ENCODE measurements around the gene HAGHL.
"Not testable (repeated sequence)": the region's sequence is repeated elsewhere in the genome, so short reads cannot be mapped to it uniquely, and the experiment has no call there.

The HAGHL gene

DNA sequence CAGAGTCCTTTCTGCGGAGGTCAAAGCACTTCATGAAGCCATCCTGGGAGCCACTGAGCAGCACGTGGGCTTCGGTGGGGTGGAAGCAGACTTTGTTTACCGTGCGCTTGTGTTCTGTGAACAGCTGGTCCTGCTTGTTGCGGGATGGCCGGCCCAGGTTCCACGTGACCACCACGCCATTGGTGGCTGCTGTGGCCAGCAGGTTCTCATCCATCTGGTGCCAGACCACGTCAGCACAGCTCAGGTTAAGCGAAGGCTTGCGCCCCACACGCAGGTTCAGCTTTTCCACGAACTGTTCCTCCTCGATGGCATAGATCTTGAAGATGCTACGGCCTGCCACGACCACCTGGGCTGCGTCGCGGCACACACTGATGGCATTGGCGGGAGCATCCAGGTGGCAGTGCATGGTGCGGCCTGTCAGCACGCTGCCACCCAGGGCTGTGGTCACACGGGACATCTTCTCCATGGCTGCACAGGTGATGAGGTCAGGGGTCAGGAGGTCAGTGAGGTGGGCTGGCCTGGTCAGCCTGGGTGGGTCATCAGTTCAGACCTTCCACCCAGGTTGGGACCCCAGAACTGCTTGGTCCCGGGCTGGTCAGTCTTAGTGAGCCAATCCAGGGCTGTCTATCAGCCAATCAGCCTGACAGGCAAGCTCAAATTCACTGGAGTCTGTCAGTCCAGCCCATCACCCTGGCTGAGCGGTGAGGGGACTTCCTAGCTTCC is 37.6 kb upstream of the HAGHL start:
- FAIRE-seq, result no peak

DNA sequence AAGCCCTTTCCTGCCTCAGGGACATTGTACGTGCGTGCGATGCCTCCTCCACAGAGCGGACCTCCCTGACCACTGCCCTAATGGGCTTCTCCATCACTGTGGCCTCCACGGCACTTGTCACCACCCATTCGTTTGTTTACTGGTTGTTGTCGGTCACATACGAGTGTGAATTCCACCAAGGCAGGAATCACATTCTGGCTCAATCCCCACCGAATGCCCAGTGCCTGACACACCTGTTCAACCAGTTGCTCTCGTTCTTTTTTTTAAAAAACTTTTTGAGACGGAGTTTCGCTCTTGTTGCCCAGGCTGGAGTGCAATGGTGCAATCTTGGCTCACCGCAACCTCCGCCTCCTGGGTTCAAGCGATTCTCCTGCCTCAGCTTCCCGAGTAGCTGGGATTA is 35.7 kb upstream of the HAGHL start:
- not testable (repeated sequence) for FAIRE-seq

DNA sequence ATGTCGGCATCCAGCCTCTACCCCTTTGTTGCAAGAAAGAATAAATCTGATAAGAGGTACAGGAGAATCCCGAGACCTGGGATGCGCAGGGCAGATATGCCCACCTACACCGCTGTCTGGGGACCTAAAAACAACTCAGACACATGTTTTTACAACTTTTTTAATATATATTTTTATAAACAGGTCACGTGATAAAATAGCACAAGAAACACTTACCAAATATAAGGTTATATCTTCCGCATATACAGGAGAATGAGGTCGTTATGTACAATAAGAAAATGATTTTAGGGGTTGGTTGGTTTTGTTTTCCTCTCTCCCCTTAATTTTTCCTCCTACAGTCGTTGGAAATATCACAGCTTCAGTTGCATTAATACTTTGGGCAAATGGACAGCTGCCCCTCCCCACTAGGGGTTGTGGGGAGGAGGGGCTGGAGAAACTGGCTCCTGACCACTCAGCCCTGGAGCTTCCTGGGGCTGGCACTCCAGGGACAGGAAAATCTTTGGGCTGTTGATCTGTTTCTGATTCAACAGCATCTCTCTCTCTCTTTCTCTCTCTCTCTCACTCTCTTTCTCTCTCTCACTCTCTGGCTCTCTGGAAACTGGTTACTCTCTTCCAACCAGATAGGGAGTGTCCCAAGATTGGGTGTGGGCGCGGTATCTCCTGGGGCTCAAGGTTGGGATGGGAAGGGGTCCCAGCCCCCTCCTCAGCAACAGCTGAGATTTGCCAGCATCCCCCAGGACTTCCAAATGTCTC is 34.4 kb upstream of the HAGHL start:
- FAIRE-seq, result no peak

DNA sequence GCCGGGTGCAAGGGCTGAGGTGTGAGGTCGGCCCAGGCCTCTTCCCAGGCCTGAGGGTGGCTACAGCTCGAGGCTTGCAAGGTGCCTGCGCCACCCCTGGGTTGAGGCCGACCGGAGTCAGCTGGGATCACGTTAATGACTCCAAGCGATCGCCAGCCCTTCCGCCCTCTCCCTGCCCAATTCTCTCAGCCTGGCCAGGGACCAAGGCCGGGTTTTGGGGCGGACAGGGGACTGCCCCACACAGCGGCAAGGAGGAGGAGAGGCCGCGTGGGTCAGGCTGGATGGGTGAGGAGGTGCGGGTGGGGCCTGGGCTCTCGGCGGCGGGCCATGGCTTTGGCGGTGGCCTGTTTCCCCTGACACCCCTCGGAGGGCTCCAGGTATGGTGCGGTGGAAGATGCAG is 33.5 kb upstream of the HAGHL start:
- FAIRE-seq, result no peak

DNA sequence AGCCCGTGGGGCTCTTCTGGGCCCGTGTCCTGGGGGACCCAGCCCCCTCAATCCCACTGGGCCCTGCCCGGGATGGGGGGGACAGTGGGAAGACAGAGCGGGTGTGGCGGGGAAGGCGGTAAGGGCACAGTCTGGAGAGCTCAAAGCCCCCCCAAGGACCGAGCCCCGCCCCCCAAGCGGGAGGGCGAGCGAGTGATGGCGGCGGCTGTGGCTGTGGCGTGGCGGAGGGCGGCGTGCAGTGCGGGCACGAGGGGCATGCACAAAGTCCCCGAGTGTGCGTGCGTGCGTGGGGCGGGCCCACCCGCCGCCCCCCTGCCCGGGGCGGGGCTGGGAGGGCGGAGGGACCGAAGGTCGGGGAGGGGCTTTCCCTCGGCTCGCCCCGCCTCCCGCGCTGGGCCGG is 33.1 kb upstream of the HAGHL start:
- FAIRE-seq, result no peak

DNA sequence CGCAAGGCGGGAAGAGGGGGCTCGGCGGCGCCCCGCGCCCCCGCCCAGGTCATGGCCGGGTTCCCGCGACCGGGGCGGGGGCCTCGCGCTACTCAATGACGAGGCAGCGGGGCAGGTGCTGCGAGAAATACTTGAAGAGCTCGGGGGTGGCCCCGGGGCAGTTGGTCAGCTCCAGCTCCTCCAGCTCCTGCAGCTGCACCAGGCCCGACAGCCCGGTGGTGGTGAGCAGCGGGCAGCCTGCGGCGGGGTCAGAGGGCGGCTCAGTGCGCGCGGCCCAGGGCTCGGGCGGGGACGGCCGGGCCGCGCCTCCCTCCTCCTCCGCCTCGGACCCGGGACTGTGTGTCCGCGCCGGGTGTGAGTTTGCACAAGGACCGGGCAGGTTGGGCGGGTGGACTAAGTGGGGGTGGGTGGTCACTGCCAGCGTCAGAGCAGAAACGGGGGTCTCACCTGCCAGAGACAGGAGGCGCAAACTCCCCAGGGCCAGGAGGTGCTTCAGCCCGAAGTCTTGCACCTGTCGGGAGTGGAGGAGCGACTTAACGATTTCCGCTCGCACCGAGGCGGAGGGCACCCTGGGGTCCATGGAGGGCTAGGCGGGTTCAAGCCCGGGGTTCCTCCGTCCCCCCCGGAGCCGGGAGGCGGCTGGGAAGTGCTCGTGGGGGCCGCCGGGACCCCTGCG is 32.6 kb upstream of the HAGHL start:
- no peak for FAIRE-seq

DNA sequence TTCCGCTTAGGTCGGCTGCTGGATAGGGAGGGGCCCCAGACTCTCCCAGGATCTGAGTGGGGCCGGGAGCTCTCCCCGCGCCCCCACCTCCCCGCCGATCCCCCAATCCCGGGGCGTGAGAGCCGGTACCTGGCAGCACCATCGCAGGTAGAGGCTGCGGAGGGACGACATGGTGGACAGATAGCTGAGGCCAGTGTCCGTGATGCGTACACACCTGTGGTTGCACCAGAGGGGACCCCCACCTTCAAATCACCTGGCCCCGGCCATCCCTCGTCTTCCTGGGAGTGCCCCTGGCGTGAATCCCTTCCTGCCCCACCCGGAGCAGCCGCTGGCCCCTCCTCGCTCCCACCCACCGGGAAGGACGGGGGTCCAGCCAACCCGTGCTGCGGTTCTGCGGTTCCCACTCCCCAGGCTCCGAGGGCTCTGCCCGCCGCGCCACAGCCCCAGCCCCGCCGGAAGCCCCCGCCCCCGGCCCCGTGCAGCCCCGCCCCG is 32.0 kb upstream of the HAGHL start:
- no peak for FAIRE-seq

DNA sequence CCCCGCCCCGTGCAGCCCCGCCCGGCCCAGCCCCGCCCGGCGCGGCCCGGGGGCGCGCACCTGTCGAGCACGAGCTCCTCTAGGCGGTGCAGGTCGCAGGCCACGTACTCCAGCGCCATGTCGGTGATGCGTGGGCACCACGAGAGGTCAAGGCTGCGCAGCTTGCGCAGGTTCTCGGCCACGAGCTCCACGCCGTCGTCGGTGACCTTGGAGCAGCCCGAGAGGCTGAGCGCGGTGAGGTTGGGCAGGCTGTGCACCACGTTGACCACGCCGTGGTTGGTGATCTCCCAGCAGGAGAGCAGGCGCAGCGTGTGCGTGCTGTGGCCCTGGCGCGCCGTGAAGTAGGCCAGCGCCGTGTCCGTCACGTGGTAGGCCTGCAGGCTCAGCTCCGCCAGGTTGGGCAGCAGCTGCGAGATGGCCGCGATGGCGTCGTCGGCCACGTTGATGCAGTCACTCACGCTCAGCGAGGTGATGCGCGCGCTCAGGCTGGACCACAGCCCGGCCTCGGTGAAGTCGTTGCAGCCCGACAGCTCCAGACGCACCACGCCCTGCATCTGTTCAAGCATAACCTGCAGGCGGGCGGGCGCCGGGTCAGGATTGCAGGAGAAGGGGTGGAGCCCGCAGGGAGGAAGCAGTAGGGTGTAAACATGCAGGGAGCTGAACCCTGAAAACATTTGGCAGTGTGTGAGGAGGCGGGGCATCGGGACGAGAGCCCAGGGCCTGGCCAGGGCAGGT is 31.4 kb upstream of the HAGHL start:
- no peak for FAIRE-seq

DNA sequence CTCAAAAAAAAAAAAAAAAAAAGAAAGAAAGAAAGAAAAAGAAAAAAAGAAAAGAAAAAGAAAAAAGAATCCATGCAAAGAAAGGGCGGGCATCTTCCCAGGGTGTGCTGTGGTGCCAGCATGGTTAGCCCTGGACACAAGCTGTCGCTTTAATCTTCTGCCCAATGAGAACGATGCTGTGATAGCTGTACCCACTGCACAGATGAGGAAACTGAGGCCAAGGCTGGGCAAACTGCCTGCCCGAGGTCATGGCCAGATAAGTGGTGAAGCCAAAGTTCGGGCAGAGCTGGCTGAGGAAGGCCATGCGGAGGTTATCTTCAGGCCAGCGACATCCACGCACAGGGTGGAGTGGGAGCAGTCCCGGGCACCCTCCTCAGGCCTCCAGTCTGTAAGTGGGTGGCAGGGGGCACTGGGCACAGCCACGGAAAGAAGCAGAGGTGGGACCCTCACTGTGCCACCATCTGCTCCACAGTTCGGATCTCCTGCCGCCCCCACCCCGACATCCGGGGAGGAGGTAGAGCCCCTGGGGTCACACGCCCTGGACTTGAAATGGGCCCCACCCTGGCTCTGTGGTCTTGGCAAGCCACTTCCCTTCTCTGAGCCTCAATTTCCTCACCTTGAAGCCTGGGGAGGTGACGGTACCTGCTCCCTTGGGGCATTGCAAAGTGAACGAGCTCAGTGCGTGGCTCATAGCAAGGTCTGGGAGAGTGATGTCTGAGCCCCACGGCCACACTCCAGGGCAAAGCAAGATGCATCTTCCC is 27.8 kb upstream of the HAGHL start:
- FAIRE-seq, result no peak

DNA sequence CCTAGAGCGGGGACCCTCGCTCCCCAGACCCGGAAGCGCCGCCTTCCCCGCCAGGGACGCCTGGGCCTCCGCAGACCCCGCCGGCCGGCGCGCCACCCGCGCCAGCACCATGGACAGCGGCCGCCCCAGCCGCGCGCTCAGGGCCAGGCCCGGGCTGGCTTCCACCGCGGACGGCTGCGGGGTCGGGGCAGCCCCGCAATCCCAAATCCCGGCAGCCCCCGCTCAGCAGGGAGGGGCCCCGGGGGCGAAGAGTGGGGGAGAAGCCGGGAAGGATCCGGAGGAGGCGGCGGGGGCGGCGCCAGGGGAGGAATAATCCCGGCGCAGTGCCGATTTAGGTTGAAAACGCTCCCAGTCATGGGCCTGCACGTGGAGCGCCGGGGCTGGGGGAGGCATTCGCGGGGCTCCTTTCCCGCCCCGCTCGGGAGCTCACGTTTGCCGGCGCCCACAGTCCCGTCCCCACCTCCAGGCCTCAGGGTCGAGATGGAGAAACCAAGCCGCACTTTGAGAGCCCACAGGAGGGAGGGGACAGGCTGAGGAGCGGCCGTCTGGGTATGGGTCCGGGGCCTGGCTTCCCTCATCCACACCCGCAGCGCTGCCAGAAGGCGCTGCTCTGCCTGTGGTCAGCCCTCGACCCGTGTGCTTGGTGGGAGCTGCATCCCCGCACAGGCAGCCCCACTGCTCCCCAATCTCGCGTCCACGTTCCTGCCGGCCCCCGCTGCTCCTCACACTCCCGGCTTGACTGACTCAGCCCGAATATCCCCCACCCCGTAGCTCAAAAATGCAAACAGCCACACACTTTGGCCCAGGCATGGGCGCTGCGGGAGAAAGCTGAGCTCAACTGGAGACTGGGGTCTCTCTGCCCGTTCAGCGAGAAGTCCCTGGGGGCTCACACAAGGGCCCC is 26.0 kb upstream of the HAGHL start:
- FAIRE-seq, result no peak

DNA sequence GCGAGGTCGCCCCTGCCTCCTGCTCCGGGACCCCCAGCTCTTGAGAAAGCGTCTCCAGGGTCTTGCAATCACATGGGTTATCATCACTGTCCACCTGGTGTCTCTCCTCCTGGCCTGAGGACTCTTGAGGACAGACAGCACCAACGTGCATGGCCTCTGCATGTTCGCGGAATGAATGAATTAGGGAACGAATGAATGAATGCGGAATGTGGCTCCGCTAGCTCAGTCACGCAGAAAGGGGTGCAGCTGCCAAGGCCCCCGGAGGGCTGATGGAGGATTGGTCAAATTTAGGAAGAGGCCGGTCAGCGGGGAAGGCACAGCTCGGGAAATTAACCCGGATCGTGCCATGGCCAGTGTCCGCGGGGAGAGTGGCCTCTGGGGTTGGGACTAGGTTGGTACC is 24.6 kb upstream of the HAGHL start:
- no peak for FAIRE-seq

DNA sequence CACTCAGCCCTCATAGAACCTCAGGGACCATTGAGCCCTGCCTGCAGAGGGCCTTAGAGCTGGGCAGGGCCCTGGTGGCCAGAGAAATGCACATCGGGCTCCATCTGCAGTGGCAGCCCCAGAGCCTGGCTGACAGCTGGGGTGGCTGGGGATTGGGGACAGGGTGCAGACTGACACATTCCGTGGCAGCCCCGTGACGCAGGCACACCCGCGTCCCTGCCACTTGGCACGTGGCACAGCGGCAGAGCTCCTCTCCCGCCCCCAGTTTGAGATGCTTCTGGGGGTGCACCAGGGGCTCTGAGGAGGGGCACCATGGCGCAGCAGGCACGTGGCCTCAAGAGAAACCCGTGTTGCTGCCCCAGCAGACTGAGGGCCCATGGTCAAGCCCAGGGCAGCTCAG is 23.5 kb upstream of the HAGHL start:
- no peak for FAIRE-seq

DNA sequence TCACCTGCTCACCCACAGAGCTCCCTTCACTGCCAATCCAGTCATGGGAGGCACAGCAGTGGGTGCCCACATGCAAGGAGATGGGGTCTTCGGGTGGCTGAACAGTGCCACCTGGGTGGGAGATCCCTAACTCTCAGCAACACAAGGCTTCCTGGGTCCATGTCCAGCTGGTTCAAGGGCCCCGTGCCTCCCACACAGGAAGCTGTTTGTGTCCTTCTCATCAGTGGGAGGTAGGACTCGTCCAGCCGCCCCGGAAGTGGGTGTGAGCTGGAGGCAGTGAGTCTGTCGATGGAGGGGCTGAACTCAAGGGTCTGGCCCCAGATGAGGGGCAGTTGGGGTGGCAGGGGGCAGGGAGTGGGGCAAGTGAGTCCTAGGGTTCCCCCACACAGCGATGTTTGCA is 22.9 kb upstream of the HAGHL start:
- FAIRE-seq, result no peak

DNA sequence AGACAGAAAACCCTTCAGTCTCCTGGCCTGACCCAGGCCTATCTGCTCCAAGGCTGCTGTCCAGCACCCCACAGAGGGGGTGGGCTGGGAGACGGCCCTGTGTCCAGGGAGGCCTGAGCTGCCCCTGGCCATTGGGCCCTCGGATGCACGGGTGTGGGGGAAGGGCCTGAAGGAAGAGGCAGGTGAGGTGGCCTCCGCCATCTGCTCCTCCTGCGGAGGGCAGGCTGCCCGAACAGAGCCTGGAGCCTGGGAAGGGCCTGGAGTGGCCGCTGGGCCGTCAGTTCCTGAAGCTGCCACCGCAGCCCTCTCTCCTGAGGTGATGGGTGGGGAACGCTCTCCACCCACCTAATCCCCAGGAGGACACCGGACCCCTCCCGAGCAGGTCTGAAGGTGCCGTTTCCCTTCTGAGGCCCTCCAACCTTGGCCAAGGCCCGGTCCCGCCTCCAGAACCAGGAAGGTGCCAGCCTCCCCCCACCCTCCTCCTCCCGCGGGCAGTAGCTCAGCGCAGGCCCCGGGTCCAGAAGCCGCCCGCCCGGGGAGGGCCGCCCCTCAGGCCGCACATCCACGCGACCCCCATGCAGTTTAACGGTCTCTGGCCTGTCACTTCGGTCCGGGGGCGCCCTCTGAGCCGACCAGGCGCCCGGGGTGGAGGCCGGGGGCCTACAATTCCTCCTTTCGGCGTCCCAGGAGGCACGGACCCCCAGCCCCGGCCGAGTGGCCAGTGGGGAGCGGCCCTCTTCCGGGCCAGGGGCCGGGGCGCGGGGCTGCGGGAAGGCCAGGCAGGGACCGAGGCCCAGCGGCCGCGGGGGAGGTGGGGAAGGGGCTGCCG is 22.1 kb upstream of the HAGHL start:
- no peak for FAIRE-seq

DNA sequence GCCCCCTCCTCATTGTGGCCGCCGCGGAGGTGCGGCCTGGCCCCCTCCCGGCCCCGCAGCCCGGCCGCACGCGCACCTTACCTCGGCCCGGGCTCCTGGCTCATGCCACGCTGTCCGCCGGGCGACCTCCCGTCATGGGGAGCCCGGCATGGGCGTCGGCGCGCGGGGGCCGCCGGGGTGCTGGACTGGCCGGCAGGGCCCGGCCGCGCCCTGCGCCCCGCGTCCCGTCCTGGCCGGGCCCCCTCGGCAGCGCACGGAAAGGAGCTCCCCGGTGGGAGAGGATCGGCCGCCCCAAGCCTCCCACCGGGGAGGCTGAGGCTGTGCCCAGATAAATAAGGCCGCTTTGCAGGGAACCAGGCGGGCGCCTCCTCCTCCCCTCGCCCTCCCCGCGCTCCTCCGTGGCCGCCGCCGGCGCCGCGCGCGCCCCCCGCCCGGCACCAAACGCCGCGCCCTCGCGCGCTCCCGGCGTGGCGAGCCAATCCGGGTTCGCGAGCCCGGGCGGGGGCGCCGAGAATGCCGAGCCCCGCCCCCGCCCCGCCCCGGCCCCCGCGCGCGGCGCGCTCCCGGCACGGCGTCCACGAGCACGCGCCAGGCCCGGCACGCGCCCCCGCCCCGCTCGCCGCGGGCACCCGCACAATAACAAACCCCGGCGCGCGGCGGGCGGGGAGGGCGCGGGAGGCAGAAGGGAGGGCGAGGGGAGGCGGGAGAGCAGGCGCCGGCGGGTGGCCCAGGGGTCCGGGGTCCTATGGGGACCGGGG is 21.3 kb upstream of the HAGHL start, which contains the start of gene FBXL16:
FBXL16 (minus strand) TSS at position 371 of the 758 bp plus-strand sequence. CDS start 8,396 bp downstream, outside the sequence.
- no peak for FAIRE-seq

DNA sequence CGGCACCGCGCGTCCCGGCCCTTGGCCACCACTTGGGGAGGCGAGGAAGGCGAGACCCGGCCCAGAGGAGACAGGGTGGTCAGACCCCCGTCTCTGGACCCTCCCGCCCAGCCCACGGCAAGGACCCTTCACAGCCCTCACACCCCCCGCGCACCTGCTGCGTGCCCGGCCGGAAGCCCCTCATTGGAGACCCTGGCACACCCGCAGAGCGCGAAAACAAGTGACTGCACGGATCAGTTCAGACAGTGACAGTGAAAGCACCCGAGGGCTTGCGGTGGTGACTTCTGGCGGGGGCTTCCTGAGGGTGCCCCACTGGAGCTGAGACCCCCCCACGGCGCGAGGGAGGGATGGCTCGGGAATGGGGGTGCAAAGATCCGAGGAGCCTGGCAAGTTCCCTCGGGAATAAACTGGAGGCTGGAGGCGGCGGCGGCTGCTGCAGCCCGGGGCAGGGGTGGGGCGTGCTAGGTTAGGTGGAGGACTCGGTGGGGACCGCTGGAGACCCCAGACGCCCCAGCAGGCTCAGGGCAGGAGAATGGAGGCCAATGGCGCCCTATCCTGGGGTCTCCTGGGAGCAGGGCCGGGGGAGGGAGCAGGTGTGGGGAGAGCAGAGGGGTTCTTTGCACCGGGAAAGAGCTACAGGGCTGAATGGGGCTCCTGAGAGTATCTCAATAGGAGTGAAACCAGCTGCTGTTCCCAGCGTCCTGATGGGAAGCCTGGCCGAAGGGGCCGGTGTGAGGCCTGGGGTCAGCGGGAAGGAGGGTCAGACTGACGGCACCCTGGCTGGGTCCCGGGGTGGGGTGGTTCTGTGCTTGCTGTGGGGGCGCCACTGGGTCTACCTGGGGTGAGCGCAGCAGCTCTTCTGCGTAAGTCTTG is 20.5 kb upstream of the HAGHL start:
- no peak for FAIRE-seq

DNA sequence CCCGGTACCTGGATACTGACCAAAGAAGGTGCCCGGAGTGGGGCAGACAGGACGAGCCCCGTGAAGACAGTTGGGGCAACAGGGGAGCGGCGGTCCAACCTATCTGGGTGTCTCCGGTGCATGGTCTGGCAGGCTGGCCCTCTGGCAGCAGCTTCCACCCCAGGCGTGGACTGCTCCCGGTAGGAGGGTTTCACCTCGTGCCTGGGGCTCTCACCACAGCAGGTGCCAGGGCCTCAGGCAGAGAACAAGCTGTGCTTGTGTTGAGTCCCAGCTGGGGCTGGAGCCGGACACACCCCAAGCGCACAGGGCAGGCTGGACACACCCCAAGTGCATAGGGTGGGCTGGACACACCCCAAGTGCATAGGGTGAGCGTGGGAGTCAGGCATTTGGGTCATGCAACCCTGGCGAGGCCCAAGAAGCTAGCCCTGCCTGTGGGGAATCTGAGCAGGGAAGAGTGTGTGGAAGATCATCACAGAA is 19.8 kb upstream of the HAGHL start:
- FAIRE-seq, result no peak

DNA sequence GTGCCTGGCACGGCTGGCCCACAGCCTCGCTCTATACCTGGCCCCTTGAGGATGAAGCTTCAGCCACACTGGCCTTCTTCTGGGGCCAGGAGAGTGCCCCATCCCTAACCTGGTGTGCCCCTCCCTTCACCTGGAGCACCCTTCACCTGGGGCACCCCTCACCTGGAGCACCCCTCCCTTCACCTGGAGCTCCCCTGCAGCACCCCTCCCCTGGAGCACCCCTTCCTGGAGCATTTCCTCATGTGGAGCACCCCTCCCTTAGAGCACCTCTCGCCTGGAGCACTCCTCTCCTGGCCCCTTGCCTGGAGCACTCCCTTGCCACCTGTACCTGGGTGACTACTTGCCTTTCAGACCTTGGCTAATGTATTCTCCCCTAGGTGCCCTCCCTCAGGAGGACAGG is 18.9 kb upstream of the HAGHL start:
- FAIRE-seq, result no peak
